Endothelial cell of umbilical vein (primary cell): ENCODE measurements around the gene ADAMTS12. TPM values are rescaled to one million over a fixed set of nuclear protein-coding genes. Genes with fewer than 3 reads are reported as not detected.

ENCODE experiments used
- BruUV-seq: library from RNA; stranded (reverse); fragments of 400-500 nt; replicated peaks from 2 replicates; lab custom pipeline; 2021; lab: Mats Ljungman, UMichigan
- CTCF ChIA-PET: fragments of 300-600, 350-600 bp; sonication (Branson Sonifier 250); formaldehyde crosslinking; loops from one replicate; lab custom pipeline; 2021; ENCODE audit warnings: antibody characterized with exemption, inconsistent platforms; lab: Charles Lee
- POLR2A ChIA-PET: fragments of 300-600, 350-600 bp; sonication (Branson Sonifier 250); formaldehyde crosslinking; loops from one replicate; lab custom pipeline; 2021; ENCODE audit warnings: antibody characterized with exemption, inconsistent platforms; lab: Charles Lee
- DNase-seq: peaks from one replicate; pipeline ENCODE4 v3.0.0-alpha.2; 2011; ENCODE audit warnings: low read depth, low spot score
- FAIRE-seq: peaks from 2 replicates; lab custom pipeline; 2011; peaks lifted over from hg19 to GRCh38; lab: Jason Lieb, UNC
- H2AFZ ChIP-seq: 2 replicates; pipeline ENCODE4 v1.6.0; 2012; ENCODE audit warnings: low read depth, low read length, control low read depth, inconsistent platforms
- H3K27ac ChIP-seq: 2 replicates; pipeline ENCODE4 v1.5.1; 2011; ENCODE audit warnings: low read depth, mild to moderate bottlenecking, control low read depth, low read length, moderate library complexity; ENCODE audit not compliant: insufficient read depth
- H3K27me3 ChIP-seq, 2 experiments: 2 replicates each; pipeline versions ENCODE4 v1.6.0 to v1.6.1; 2011; ENCODE audit warnings: low read length in 2 of 2, mixed read lengths in 1 of 2; ENCODE audit not compliant: control insufficient read depth in 2 of 2, insufficient read depth in 2 of 2
- H3K36me3 ChIP-seq, 2 experiments: 2 replicates in 1 of 2; 3 replicates in 1 of 2; pipeline ENCODE4 v1.5.1; 2011; ENCODE audit warnings: low read length in 2 of 2, mild to moderate bottlenecking in 1 of 2, moderate library complexity in 1 of 2; ENCODE audit not compliant: control insufficient read depth in 2 of 2, insufficient read depth in 2 of 2; ENCODE audit errors: extremely low read depth in 1 of 2
- H3K4me1 ChIP-seq: 3 replicates; pipeline ENCODE4 v1.5.1; 2011; ENCODE audit warnings: mild to moderate bottlenecking, low read length; ENCODE audit not compliant: control insufficient read depth, insufficient read depth; ENCODE audit errors: extremely low read depth
- H3K4me2 ChIP-seq: 2 replicates; pipeline ENCODE4 v1.6.1; 2011; ENCODE audit warnings: low read length, control low read depth, mixed read lengths; ENCODE audit not compliant: insufficient read depth
- H3K4me3 ChIP-seq, 3 experiments: fragments of 200-600 bp in 1 of 3; sonication (generic), shearing (Covaris generic) in 1 of 3; replicated peaks in 1 of 3; 2 replicates each; pipeline ENCODE4 v1.5.1; 2011 to 2016; ENCODE audit warnings: control low read depth in 3 of 3, low read length in 3 of 3, mild to moderate bottlenecking in 2 of 3, inconsistent platforms in 1 of 3, low read depth in 1 of 3, moderate library complexity in 1 of 3; ENCODE audit not compliant: insufficient read depth in 1 of 3
- H3K79me2 ChIP-seq: 2 replicates; pipeline ENCODE4 v1.6.0; 2012; ENCODE audit warnings: low read length, inconsistent platforms; ENCODE audit not compliant: control insufficient read depth, insufficient read depth
- H3K9ac ChIP-seq: replicated peaks from 2 replicates; pipeline ENCODE3; 2011; ENCODE audit warnings: low read length, control low read depth; ENCODE audit not compliant: insufficient read depth; ENCODE audit errors: extremely low read depth
- H3K9me1 ChIP-seq: replicated peaks from 3 replicates; pipeline ENCODE4 v1.6.0; 2011; ENCODE audit warnings: mild to moderate bottlenecking, low read length; ENCODE audit not compliant: control insufficient read depth, insufficient read depth; ENCODE audit errors: extremely low read depth
- H3K9me3 ChIP-seq: replicated peaks from 2 replicates; pipeline ENCODE4 v1.5.1; 2012; ENCODE audit warnings: low read length, inconsistent platforms; ENCODE audit not compliant: control insufficient read depth, insufficient read depth
- H4K20me1 ChIP-seq: replicated peaks from 2 replicates; pipeline ENCODE3; 2011; ENCODE audit warnings: mild to moderate bottlenecking, low read length; ENCODE audit not compliant: control insufficient read depth, insufficient read depth; ENCODE audit errors: extremely low read depth
- EZH2 ChIP-seq: IDR thresholded peaks from 2 replicates; pipeline ENCODE4 v1.6.1; 2012; ENCODE audit warnings: borderline replicate concordance, low read depth, mild to moderate bottlenecking, moderate library complexity, low read length, inconsistent platforms; ENCODE audit not compliant: severe bottlenecking
- FOS ChIP-seq: IDR thresholded peaks from 2 replicates; pipeline ENCODE4 v1.6.1; 2011; ENCODE audit warnings: mild to moderate bottlenecking, low read length, moderate library complexity, borderline replicate concordance; ENCODE audit not compliant: insufficient read depth
- GATA2 ChIP-seq: IDR thresholded peaks from 2 replicates; pipeline ENCODE4 v1.7.0; 2011; ENCODE audit warnings: low read depth, mild to moderate bottlenecking, moderate library complexity, mixed read lengths, low read length; ENCODE audit not compliant: insufficient read length, insufficient read depth
- JUN ChIP-seq: IDR thresholded peaks from 2 replicates; pipeline ENCODE4 v1.6.1; 2011; ENCODE audit warnings: borderline replicate concordance, low read depth; ENCODE audit not compliant: insufficient read length, insufficient read depth
- MYC ChIP-seq: IDR thresholded peaks from one replicate; pipeline ENCODE4 v1.6.1; 2011; ENCODE audit warnings: mild to moderate bottlenecking, low read depth, low read length
- POLR2A ChIP-seq: IDR thresholded peaks from 2 replicates; pipeline ENCODE4 v1.6.1; 2012; ENCODE audit warnings: low read depth, mild to moderate bottlenecking, control low read depth, low read length
- POLR2AphosphoS5 ChIP-seq: IDR thresholded peaks from 2 replicates; pipeline ENCODE4 v1.6.1; 2012; ENCODE audit warnings: low read depth, mild to moderate bottlenecking, control low read depth, low read length, moderate library complexity; ENCODE audit not compliant: insufficient read depth
- dilution Hi-C: fragments of 300-500 bp; cut with MboI; formaldehyde crosslinking; loops from one replicate; pipeline ENCODE4 v1.15.0; 2019; ENCODE audit warnings: low sequenced_read_pairs; ENCODE audit not compliant: extremely low pct_ligation_motif_present
- intact Hi-C: fragments of 100-400 bp; cut with micrococcal nuclease; formaldehyde crosslinking; loops from one replicate; pipeline ENCODE4 v1.10.0; 2022
- polyA plus RNA-seq, 4 experiments: library from polyadenylated mRNA; depleted of rRNA in 3 of 4; stranded (reverse) in 3 of 4; unstranded in 1 of 4; fragments of >200 nt; gene quantifications; 2 replicates each; pipeline versions ENCODE4 v1.2.1 to v1.2.3, GENCODE V29; 2011 to 2012; ENCODE audit warnings: missing spikeins in 1 of 4
- total RNA-seq: library from RNA; stranded (reverse); gene quantifications from 2 replicates; pipeline ENCODE4 v1.2.3, GENCODE V29; 2021
- TF ChIP-seq, protein P1 (sequence below), 2 donors: IDR thresholded peaks; 1 replicate in 1 of 2; 2 replicates in 1 of 2; pipeline ENCODE4 v1.5.1; 2011; ENCODE audit warnings: low read length in 2 of 2, mild to moderate bottlenecking in 2 of 2, moderate library complexity in 2 of 2, control low read depth in 1 of 2, inconsistent platforms in 1 of 2, low read depth in 1 of 2; ENCODE audit not compliant: insufficient read depth in 1 of 2; ENCODE audit errors: extremely low read depth in 1 of 2
- TF ChIP-seq, protein P2 (sequence below): IDR thresholded peaks from 2 replicates; pipeline ENCODE4 v1.6.1; 2011; ENCODE audit not compliant: insufficient read depth, insufficient read length

Gene ADAMTS12
- total and polyA plus RNA-seq, 2 donors (not counting 3 experiments of a cell fraction or from before 2014, with no cell fraction given), result 0.88 TPM; not detected in 1

DNA sequence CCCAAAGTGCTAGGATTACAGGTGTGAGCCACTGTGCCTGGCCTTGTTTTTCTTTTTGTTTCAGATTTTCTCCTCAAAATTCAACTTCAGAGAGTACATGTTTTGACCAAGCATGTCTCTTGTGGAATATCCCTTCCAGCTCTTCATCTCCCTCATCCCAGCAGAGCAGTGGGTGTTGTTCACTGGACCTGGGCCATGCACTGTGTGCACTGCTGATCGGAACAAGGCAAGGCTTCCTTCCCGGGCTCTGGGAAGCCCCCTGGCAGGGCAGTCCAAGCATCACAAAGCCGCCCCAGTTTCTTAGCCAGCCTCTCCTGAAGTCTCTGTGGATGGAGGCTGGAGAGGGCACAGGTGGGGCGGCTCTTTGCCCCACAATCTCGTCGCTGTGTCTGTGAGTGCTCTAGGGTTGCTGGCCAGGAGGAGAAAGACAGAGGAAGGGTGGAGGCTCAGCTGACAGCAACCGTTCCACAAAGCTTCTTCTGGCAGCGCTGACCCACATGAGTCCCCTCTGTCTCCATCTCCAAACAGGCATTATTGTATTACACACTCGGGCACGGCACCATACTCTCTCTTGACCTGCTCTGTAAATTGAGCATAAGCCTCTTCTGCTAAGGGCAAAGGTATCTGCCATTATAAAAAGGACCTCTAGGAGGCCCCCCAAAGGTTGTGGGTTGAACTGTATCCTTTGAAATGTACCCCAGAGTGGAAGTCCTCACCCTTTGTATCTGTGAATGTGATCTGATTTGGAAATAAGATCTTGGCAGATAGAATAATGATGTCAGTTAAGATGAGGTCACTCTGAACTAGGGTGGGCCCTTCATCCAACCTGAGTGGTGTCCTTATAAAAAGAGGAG lies 361.4 kb downstream of the ADAMTS12 start:
- Histone ChIP-seq H3K4me1 (no peaks in the 10 kb centered on the region), H3K9me1 (no peaks in the 10 kb centered on the region), H3K79me2 (no peaks in the 10 kb centered on the region), H3K9ac (no peak overlapping the region), H2AFZ (no peak overlapping the region), H3K27me3 (no peaks in the 10 kb centered on the region), H3K4me2 (no peak overlapping the region), H3K36me3 (no peaks in the 10 kb centered on the region), H3K4me3 (no peak overlapping the region), H3K9me3 (no peaks in the 10 kb centered on the region), H3K27ac (no peak overlapping the region), H4K20me1 (no peaks in the 10 kb centered on the region)
- CTCF ChIA-PET, result interaction anchor here (0.6 kb wide), 1 partner anchor 405 kb away, joined by 3 read pairs; no protein-coding TSS in a partner anchor
- dilution Hi-C loops, result no loop called here
- TF ChIP-seq, protein P1, sequence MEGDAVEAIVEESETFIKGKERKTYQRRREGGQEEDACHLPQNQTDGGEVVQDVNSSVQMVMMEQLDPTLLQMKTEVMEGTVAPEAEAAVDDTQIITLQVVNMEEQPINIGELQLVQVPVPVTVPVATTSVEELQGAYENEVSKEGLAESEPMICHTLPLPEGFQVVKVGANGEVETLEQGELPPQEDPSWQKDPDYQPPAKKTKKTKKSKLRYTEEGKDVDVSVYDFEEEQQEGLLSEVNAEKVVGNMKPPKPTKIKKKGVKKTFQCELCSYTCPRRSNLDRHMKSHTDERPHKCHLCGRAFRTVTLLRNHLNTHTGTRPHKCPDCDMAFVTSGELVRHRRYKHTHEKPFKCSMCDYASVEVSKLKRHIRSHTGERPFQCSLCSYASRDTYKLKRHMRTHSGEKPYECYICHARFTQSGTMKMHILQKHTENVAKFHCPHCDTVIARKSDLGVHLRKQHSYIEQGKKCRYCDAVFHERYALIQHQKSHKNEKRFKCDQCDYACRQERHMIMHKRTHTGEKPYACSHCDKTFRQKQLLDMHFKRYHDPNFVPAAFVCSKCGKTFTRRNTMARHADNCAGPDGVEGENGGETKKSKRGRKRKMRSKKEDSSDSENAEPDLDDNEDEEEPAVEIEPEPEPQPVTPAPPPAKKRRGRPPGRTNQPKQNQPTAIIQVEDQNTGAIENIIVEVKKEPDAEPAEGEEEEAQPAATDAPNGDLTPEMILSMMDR (IDR thresholded peaks at IDR 0.05; ENCODE audit: extremely low read depth in 1 of 2, insufficient read depth in 1 of 2, low read depth in 1 of 2, low read length in 2 of 2), result no peak
- no peak for TF ChIP-seq MYC
- no peak for TF ChIP-seq POLR2A
- TF ChIP-seq EZH2, result no peak
- TF ChIP-seq, protein P2, sequence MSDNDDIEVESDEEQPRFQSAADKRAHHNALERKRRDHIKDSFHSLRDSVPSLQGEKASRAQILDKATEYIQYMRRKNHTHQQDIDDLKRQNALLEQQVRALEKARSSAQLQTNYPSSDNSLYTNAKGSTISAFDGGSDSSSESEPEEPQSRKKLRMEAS, result no peak
- TF ChIP-seq FOS, result no peak
- no peak for TF ChIP-seq GATA2
- no peak for TF ChIP-seq POLR2AphosphoS5
- no peak for TF ChIP-seq JUN
- no TSS peak for BruUV-seq
- intact Hi-C loops, result no loop called here
- DNase-seq (no peak), FAIRE-seq (no peak)
- POLR2A ChIA-PET, result no interaction called here
